DMS153 (cell line): ENCODE measurements around the gene DDX25.

Source experiments
- DNase-seq: peaks from one replicate; lab custom pipeline; 2025; lab: John Stamatoyannopoulos, UW

The DDX25 gene

GRCh38 chr11:125950696-125951651 lies 46.7 kb downstream of the DDX25 start:
- no peak for DNase-seq

- DNase-seq, result no peak
These were observed 47.4 kb downstream of the DDX25 start for GRCh38 chr11:125951731-125952130.

- DNase-seq, result no peak
These were observed 48.3 kb downstream of the DDX25 start for GRCh38 chr11:125952559-125952958.

- DNase-seq, result no peak
These were observed 48.7 kb downstream of the DDX25 start for GRCh38 chr11:125952973-125953372.

GRCh38 chr11:125953401-125953935 lies 49.2 kb downstream of the DDX25 start:
- DNase-seq, result no peak

GRCh38 chr11:125954123-125954944 lies 50.0 kb downstream of the DDX25 start:
- no peak for DNase-seq

GRCh38 chr11:125954945-125955640 lies 50.8 kb downstream of the DDX25 start:
- no peak for DNase-seq

- DNase-seq, result no peak
These were observed 51.5 kb downstream of the DDX25 start for GRCh38 chr11:125955856-125956255.

GRCh38 chr11:125956391-125957134 lies 52.3 kb downstream of the DDX25 start:
- DNase-seq, result no peak

- no peak for DNase-seq
These were observed 53.5 kb downstream of the DDX25 start for GRCh38 chr11:125957618-125958332.

GRCh38 chr11:125958872-125959400 lies 54.6 kb downstream of the DDX25 start:
- DNase-seq, result no peak

GRCh38 chr11:125959511-125959910 lies 55.2 kb downstream of the DDX25 start:
- no peak for DNase-seq

GRCh38 chr11:125959931-125960330 lies 55.6 kb downstream of the DDX25 start:
- no peak for DNase-seq

GRCh38 chr11:125960771-125961170 lies 56.5 kb downstream of the DDX25 start:
- no peak for DNase-seq

- DNase-seq, result no peak
These were observed 63.2 kb downstream of the DDX25 start for GRCh38 chr11:125967515-125967914.

- DNase-seq, result no peak
These were observed 64.0 kb downstream of the DDX25 start for GRCh38 chr11:125968354-125968753.

- DNase-seq, result no peak
These were observed 67.3 kb downstream of the DDX25 start for GRCh38 chr11:125971618-125972017.

- DNase-seq, result no peak
These were observed 70.0 kb downstream of the DDX25 start for GRCh38 chr11:125974284-125974683.

GRCh38 chr11:125975634-125976033 lies 71.3 kb downstream of the DDX25 start:
- DNase-seq, result no peak

- DNase-seq, result no peak
These were observed 71.8 kb downstream of the DDX25 start for GRCh38 chr11:125976156-125976555.
